ENCODE measurements around the gene SORCS2.

SORCS2 gene

DNA sequence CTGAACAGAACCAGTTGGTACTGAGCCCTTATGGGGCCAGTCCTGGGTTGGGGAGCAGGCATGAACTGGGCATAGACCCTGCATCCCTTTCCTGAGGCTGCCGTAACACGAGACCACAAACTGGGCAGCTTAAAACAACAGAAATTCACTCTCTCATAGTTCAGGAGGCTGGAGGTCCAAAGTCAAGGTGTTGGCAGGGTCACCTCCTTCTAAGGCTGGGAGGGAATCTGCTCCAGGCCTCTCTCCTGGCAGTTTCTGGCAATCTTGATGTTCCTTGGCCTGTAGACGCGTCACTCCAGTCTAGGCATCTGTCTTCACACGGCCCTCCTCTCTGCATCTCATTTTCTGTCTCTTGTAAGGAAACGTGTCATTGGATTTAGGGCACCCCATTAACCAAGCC lies 19.8 kb upstream of the SORCS2 start:
- no peak overlapping the region for H3K4me3 ChIP-seq (ENCODE audit: low read depth, low read length, poor library complexity, severe bottlenecking)
- no peaks in the 10 kb centered on the region for H3K79me2 ChIP-seq (ENCODE audit: insufficient read depth, low read length)
- no peaks in the 10 kb centered on the region for H4K20me1 ChIP-seq (ENCODE audit: insufficient read depth, low read length)
- no peaks in the 10 kb centered on the region for H3K27me3 ChIP-seq (ENCODE audit: insufficient read depth, low read length)
- TF ChIP-seq, protein P1, sequence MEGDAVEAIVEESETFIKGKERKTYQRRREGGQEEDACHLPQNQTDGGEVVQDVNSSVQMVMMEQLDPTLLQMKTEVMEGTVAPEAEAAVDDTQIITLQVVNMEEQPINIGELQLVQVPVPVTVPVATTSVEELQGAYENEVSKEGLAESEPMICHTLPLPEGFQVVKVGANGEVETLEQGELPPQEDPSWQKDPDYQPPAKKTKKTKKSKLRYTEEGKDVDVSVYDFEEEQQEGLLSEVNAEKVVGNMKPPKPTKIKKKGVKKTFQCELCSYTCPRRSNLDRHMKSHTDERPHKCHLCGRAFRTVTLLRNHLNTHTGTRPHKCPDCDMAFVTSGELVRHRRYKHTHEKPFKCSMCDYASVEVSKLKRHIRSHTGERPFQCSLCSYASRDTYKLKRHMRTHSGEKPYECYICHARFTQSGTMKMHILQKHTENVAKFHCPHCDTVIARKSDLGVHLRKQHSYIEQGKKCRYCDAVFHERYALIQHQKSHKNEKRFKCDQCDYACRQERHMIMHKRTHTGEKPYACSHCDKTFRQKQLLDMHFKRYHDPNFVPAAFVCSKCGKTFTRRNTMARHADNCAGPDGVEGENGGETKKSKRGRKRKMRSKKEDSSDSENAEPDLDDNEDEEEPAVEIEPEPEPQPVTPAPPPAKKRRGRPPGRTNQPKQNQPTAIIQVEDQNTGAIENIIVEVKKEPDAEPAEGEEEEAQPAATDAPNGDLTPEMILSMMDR (IDR thresholded peaks at IDR 0.05; ENCODE audit: low read length): no peak
- TF ChIP-seq EZH2 (IDR thresholded peaks at IDR 0.05; ENCODE audit: borderline replicate concordance, low read length): no peak
- H3K4me2 ChIP-seq (ENCODE audit: low read length): no peak overlapping the region
- no peak overlapping the region for H3K9ac ChIP-seq (ENCODE audit: low read length)
- no peaks in the 10 kb centered on the region for H3K36me3 ChIP-seq (ENCODE audit: insufficient read depth, low read length)
- H3K9me2 ChIP-seq (ENCODE audit: low read depth, low read length): no peaks in the 10 kb centered on the region
- H3K27ac ChIP-seq (ENCODE audit: low read depth, low read length, poor library complexity, severe bottlenecking): no peak overlapping the region
- H3K9me3 ChIP-seq (ENCODE audit: low read length): no peaks in the 10 kb centered on the region
- no peak overlapping the region for H2AFZ ChIP-seq (ENCODE audit: low read length)
- no peaks in the 10 kb centered on the region for H3F3A ChIP-seq (ENCODE audit: insufficient read depth, low read length)
- H3K4me1 ChIP-seq (ENCODE audit: insufficient read depth, low read length, severe bottlenecking): no peaks in the 10 kb centered on the region

DNA sequence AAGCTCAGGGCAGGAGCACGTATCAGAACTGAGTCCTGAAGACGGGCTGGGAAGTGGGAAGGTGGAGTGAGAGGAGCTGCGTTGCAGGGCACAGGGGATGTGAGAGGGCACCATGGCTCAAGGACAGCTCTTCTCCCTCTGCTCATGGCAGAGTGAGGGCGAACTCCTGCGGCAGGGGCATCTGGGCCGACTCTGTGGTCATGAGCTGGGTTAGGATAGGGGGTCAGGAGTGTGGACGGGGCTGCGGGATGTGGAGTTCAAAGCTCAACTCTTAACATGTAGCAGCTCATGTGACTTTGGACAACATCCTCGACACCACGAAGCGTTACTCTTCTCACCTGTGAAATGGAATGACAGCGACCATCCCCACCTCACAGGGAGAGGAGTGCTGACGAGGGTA lies 19.4 kb upstream of the SORCS2 start:
- Histone ChIP-seq H4K20me1 (ENCODE audit: insufficient read depth, low read length) (no peaks in the 10 kb centered on the region), H3K79me2 (ENCODE audit: insufficient read depth, low read length) (no peaks in the 10 kb centered on the region), H3K9me2 (ENCODE audit: low read depth, low read length) (no peaks in the 10 kb centered on the region), H3K27ac (ENCODE audit: low read depth, low read length, poor library complexity, severe bottlenecking) (no peak overlapping the region), H3K4me2 (ENCODE audit: low read length) (no peak overlapping the region), H3K27me3 (ENCODE audit: insufficient read depth, low read length) (no peaks in the 10 kb centered on the region), H2AFZ (ENCODE audit: low read length) (no peak overlapping the region), H3K4me3 (ENCODE audit: low read depth, low read length, poor library complexity, severe bottlenecking) (no peak overlapping the region), H3K4me1 (ENCODE audit: insufficient read depth, low read length, severe bottlenecking) (no peaks in the 10 kb centered on the region), H3K9me3 (ENCODE audit: low read length) (no peaks in the 10 kb centered on the region), H3F3A (ENCODE audit: insufficient read depth, low read length) (no peaks in the 10 kb centered on the region), H3K9ac (ENCODE audit: low read length) (no peak overlapping the region), H3K36me3 (ENCODE audit: insufficient read depth, low read length) (no peaks in the 10 kb centered on the region)
- TF ChIP-seq EZH2 (IDR thresholded peaks at IDR 0.05; ENCODE audit: borderline replicate concordance, low read length): no peak
- TF ChIP-seq, protein P1 (IDR thresholded peaks at IDR 0.05; ENCODE audit: low read length): no peak

DNA sequence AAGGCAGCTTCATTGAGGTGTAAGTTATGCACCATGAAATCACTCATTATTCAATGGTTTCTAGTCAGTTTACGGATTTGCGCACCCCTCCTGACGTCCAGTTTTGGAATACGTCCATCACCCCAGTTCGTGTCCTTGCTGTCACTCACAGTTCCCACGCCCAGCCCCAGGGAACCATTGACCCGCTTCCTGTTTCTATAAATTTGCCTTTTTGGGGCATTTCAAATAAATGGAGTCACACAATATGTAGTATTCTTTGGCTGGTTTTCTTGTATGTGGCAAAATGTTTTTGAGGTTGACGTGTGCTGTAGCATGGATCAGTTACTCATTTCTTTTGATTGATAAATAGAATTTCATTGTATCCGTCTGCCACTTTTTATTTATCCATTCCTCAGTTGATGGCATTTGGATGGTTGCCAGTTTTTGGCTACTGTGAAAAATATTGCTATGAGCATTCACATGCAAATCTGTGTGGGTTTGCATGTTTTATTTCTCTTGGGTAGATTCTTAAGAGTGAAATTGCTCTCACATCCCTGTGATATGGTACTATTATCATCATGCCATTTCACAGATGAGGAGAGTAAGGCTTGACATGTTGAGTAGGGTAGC lies 18.4 kb upstream of the SORCS2 start:
- H3K4me1 ChIP-seq (ENCODE audit: insufficient read depth, low read length, severe bottlenecking): no peaks in the 10 kb centered on the region

More for the DNA sequence above, 18.4 kb upstream of the SORCS2 start:
- TF ChIP-seq, protein P1 (IDR thresholded peaks at IDR 0.05; ENCODE audit: low read length): no peak
- no peak for TF ChIP-seq EZH2 (IDR thresholded peaks at IDR 0.05; ENCODE audit: borderline replicate concordance, low read length)
- Histone ChIP-seq H3K79me2 (ENCODE audit: insufficient read depth, low read length) (no peaks in the 10 kb centered on the region), H3K27ac (ENCODE audit: low read depth, low read length, poor library complexity, severe bottlenecking) (no peak overlapping the region), H3K36me3 (ENCODE audit: insufficient read depth, low read length) (no peaks in the 10 kb centered on the region), H3F3A (ENCODE audit: insufficient read depth, low read length) (no peaks in the 10 kb centered on the region), H3K27me3 (ENCODE audit: insufficient read depth, low read length) (no peaks in the 10 kb centered on the region), H3K9ac (ENCODE audit: low read length) (no peak overlapping the region), H4K20me1 (ENCODE audit: insufficient read depth, low read length) (no peaks in the 10 kb centered on the region), H3K4me2 (ENCODE audit: low read length) (no peak overlapping the region), H3K9me2 (ENCODE audit: low read depth, low read length) (no peaks in the 10 kb centered on the region), H3K4me3 (ENCODE audit: low read depth, low read length, poor library complexity, severe bottlenecking) (no peak overlapping the region), H3K9me3 (ENCODE audit: low read length) (no peaks in the 10 kb centered on the region), H2AFZ (ENCODE audit: low read length) (no peak overlapping the region)

Measured in OCI-LY1 (cell line).